WERI-Rb-1 (cell line): ENCODE results near the gene PPARA.

ENCODE experiments used
- DNase-seq: peaks from one replicate; pipeline ENCODE4 v3.0.0-alpha.2; 2020
- H3K27ac ChIP-seq: fragments of 250-450 bp; sonication (Bioruptor Pico); 2 replicates; pipeline ENCODE4 v1.5.1; 2020; ENCODE audit warnings: mild to moderate bottlenecking, moderate library complexity
- H3K27me3 ChIP-seq: fragments of 250-450 bp; sonication (Bioruptor Pico); 2 replicates; pipeline ENCODE4 v1.5.1; 2021; ENCODE audit warnings: mild to moderate bottlenecking, low read depth, moderate library complexity; ENCODE audit not compliant: insufficient read depth, severe bottlenecking
- H3K36me3 ChIP-seq: fragments of 250-450 bp; sonication (Bioruptor Pico); 2 replicates; pipeline ENCODE4 v1.5.1; 2020; ENCODE audit warnings: mild to moderate bottlenecking, moderate library complexity
- H3K4me3 ChIP-seq: 2 replicates; pipeline ENCODE4 v1.5.1; 2011; ENCODE audit warnings: low read depth, mild to moderate bottlenecking, control low read depth, low read length
- H3K9me3 ChIP-seq: fragments of 250-450 bp; sonication (Bioruptor Pico); 2 replicates; pipeline ENCODE4 v1.5.1; 2021; ENCODE audit warnings: mild to moderate bottlenecking, moderate library complexity; ENCODE audit not compliant: severe bottlenecking
- TF ChIP-seq, protein P1 (sequence below): IDR thresholded peaks from 2 replicates; pipeline ENCODE4 v1.5.1; 2011; ENCODE audit warnings: low read depth, mild to moderate bottlenecking, control low read depth, inconsistent platforms, low read length

The PPARA gene

DNA sequence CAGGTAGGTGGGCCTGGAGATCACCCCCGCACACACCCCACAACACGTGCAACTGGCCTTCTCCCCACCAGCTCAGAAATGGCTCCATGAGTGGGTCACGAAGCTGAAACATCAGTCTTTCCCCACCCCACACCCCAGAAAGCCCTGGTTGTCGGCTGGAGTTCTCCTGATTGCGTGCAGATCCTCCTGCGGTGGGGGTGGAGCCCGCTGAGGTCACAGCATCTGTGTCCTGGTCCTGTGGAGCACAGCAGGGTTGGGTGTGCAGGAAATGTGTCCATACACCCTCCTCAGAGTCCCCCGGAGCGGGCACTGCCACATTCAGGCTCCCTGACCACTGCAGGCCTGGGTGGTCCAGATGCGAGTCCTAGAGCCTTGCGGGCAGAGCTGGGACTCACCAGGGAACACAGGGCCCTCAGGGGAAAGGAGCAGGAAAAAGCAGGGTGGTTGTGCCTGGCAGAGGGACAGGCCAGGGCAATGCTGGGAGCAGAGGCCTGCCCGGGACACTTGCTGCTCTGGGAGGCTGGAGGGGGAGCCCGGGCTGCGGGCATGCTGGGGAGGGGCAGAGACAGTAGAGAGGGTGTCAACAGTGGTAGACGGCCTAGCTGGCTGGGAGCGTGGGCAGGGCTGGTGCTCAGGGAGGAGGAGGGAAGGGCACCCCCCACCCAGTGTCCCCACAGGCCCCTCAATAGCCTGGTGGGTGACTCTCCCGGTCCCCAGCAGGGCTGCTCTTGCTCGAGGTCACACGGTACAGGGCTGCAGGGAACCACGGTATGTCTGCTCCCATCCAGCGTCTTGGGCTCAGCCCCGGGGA is 42.4 kb upstream of the PPARA start:
- DNase-seq, result no peak
- H3K27ac ChIP-seq, result peak overlapping the region; percentile 21; the same call in 1 of the 2 replicates
- TF ChIP-seq, protein P1, sequence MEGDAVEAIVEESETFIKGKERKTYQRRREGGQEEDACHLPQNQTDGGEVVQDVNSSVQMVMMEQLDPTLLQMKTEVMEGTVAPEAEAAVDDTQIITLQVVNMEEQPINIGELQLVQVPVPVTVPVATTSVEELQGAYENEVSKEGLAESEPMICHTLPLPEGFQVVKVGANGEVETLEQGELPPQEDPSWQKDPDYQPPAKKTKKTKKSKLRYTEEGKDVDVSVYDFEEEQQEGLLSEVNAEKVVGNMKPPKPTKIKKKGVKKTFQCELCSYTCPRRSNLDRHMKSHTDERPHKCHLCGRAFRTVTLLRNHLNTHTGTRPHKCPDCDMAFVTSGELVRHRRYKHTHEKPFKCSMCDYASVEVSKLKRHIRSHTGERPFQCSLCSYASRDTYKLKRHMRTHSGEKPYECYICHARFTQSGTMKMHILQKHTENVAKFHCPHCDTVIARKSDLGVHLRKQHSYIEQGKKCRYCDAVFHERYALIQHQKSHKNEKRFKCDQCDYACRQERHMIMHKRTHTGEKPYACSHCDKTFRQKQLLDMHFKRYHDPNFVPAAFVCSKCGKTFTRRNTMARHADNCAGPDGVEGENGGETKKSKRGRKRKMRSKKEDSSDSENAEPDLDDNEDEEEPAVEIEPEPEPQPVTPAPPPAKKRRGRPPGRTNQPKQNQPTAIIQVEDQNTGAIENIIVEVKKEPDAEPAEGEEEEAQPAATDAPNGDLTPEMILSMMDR, result no peak
- no peaks in the 10 kb centered on the region; the same call in 1 of the 2 replicates for H3K36me3 ChIP-seq
- no peaks in the 10 kb centered on the region for H3K27me3 ChIP-seq
- H3K4me3 ChIP-seq, result no peak overlapping the region
- H3K9me3 ChIP-seq, result no peaks in the 10 kb centered on the region

DNA sequence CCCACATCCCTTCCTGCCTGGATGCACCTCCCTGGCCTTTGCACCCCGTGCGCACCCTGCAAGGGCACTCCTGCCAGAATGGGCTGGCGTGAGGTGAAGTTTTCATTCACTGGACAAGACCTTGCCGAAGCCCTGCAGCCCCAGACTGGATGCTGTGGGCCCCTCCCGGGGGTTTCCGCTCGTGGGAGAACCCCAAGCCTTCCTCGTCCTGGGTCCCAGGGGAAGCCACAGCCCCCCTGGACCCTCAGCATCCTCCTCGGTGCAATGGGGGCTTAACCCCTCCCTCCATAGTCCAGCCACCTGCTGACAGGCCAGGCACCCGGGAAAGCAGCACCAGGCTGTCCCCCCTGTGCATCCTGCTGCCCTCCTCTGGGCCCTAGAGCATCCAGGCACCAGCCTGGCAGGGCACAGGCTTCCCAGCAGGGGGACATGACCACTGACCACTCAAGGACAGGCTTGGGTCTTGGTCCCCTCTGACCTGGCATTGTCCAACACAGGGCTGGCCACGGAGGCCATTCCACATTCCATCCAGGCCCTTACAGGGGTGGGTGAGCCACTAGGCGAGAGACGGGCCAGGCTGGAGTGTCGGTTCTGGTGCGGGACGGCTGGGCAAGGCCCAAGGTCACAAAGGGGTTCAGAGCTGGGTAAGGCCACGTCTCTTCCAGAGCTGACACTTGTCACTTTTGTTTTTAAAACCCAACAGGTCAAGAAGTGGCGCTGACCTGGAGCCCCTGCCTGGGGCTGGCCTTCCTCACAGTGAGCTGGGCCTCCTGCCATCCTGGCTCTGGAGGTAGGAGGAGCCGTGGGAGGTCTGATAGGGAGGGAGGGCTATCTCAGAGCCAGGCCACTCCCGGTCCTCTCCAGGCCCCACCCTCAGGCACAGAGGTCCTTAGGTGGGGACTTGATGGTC is 41.5 kb upstream of the PPARA start:
- no peaks in the 10 kb centered on the region for H3K9me3 ChIP-seq
- no peaks in the 10 kb centered on the region for H3K27me3 ChIP-seq
- TF ChIP-seq, protein P1, result no peak
- DNase-seq, result peak; percentile 42
- no peak overlapping the region for H3K4me3 ChIP-seq
- H3K27ac ChIP-seq, result no peak overlapping the region
- no peaks in the 10 kb centered on the region; the same call in 1 of the 2 replicates for H3K36me3 ChIP-seq

DNA sequence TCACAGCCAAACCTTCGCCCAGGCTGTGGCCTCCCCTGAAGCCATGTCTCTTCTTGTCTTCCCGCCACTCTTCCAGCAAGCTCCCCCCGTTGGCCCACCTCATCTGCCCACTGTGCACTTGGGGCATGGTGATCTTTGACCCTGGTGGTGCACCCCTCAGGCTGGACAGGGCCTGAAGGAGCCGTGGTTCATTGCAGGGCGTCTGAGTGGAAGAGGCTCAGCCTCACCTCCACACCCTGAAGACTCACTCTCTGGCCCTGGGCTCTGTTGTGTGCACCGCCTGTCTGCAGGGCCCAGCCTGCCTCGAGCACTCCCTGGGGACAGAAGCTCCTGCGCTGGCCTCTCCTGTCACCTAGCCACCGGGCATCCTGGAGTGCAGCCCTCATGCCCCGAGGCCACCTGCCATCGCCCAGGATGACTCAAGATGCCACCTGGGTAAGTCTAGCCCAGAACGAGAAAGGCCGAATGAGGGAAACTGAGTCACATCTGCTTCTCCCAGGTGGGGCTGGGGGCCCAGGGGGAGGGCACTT is 40.8 kb upstream of the PPARA start:
- no peak overlapping the region for H3K27ac ChIP-seq
- H3K27me3 ChIP-seq, result no peaks in the 10 kb centered on the region
- no peak overlapping the region for H3K4me3 ChIP-seq
- no peak for DNase-seq
- TF ChIP-seq, protein P1, result no peak
- no peaks in the 10 kb centered on the region for H3K9me3 ChIP-seq
- H3K36me3 ChIP-seq, result no peaks in the 10 kb centered on the region; the same call in 1 of the 2 replicates

DNA sequence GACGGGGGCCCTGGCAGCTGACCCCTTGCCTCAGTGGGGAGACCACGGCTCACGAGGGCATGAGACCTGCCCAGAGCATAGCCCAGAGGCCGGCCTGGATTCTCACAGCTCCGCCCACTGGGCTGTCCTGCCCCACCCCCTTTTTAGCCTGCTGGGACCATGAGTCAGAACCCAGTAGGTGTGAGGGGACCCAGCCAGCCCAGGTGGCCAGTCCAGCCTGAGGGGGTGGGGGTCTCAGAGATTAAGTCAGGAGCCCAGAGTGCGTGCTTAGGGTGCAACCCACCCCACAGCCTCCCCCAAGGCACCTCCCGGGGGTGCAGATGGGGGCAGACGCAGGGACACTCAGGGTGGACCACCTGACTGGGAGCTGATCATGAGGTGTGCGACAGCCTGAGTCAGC is 40.1 kb upstream of the PPARA start:
- Histone ChIP-seq H3K4me3 (no peak overlapping the region), H3K27me3 (no peaks in the 10 kb centered on the region), H3K36me3 (no peaks in the 10 kb centered on the region; the same call in 1 of the 2 replicates), H3K27ac (no peak overlapping the region), H3K9me3 (no peaks in the 10 kb centered on the region)
- TF ChIP-seq, protein P1, result no peak
- no peak for DNase-seq

DNA sequence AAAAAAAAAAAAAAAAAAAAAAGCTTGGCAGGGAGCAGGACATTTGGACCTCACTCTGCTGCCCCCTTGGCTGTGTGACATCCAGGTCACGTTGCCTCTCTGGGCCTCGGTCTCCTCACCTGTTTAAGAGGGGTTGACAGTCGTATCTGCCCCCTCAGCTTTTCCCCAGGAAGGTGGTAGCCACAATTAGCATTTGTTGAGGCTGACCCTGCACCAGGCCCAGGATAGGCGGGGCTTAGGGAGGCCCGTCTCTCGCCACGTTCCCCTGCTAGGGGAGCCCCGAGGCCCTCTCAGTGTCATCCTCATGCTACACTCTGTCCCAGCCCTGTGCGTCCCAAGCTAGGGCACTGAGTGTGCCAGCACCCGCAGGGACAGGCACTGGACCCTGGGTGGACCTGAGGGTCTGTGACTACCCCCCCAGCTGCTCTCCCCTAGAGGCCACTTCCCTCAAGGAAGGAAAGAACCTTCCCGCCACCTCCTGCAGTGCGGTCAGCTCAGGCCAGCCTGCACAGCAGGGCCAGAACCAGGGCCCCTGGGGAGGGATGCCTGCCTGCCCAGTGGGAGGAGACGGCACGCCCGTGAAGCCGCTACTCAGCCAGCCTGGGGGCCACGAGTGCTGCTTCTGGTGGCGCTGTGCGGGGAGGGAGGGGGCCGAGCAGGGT is 38.5 kb upstream of the PPARA start:
- TF ChIP-seq, protein P1, result no peak
- no peak for DNase-seq
- H3K27me3 ChIP-seq, result no peaks in the 10 kb centered on the region
- no peak overlapping the region for H3K27ac ChIP-seq
- no peak overlapping the region for H3K4me3 ChIP-seq
- H3K36me3 ChIP-seq, result no peaks in the 10 kb centered on the region; the same call in 1 of the 2 replicates
- H3K9me3 ChIP-seq, result no peaks in the 10 kb centered on the region
